ENCODE measurements around the gene IRF9. TPM values are rescaled to one million over a fixed set of nuclear protein-coding genes. Genes with fewer than 3 reads are reported as not detected.

Gene IRF9
- total and polyA plus RNA-seq, 2 of the 13 experiments (the other 11 are each of a cell fraction or from before 2014, with no cell fraction given): 14.9 to 49.7 TPM

GRCh38 chr14:24141097-24141880, 19.8 kb upstream of the IRF9 start, which contains the start of gene EMC9 (continued):
- TF ChIP-seq ZNF674 (CRISPR knock-in tag; IDR thresholded peaks at IDR 0.05; ENCODE audit: low read depth): peak; percentile 11; the same call in 1 of the 2 replicates
- TF ChIP-seq, protein P1, sequence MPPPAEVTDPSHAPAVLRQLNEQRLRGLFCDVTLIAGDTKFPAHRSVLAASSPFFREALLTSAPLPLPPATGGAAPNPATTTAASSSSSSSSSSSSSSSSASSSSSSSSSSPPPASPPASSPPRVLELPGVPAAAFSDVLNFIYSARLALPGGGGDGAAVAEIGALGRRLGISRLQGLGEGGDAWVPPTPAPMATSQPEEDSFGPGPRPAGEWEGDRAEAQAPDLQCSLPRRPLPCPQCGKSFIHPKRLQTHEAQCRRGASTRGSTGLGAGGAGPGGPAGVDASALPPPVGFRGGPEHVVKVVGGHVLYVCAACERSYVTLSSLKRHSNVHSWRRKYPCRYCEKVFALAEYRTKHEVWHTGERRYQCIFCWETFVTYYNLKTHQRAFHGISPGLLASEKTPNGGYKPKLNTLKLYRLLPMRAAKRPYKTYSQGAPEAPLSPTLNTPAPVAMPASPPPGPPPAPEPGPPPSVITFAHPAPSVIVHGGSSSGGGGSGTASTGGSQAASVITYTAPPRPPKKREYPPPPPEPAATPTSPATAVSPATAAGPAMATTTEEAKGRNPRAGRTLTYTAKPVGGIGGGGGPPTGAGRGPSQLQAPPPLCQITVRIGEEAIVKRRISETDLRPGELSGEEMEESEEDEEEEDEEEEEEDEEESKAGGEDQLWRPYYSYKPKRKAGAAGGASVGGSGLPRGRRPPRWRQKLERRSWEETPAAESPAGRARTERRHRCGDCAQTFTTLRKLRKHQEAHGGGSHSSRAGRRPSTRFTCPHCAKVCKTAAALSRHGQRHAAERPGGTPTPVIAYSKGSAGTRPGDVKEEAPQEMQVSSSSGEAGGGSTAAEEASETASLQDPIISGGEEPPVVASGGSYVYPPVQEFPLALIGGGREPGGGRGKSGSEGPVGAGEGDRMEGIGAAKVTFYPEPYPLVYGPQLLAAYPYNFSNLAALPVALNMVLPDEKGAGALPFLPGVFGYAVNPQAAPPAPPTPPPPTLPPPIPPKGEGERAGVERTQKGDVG (CRISPR knock-in tag; IDR thresholded peaks at IDR 0.05; ENCODE audit: borderline replicate concordance): no peak; the same call in none of the 2 replicates
- TF ChIP-seq SRSF9 (IDR thresholded peaks at IDR 0.05; ENCODE audit: borderline replicate concordance, insufficient read depth, low read depth, low read length, poor library complexity, severe bottlenecking): no peak
- TF ChIP-seq ATF7 (IDR thresholded peaks at IDR 0.05): no peak
- TF ChIP-seq ATF7 (CRISPR knock-in tag; IDR thresholded peaks at IDR 0.05): peak; percentile 82
- TF ChIP-seq WIZ (CRISPR knock-in tag; IDR thresholded peaks at IDR 0.05): peak; percentile 96
- TF ChIP-seq, protein P2, sequence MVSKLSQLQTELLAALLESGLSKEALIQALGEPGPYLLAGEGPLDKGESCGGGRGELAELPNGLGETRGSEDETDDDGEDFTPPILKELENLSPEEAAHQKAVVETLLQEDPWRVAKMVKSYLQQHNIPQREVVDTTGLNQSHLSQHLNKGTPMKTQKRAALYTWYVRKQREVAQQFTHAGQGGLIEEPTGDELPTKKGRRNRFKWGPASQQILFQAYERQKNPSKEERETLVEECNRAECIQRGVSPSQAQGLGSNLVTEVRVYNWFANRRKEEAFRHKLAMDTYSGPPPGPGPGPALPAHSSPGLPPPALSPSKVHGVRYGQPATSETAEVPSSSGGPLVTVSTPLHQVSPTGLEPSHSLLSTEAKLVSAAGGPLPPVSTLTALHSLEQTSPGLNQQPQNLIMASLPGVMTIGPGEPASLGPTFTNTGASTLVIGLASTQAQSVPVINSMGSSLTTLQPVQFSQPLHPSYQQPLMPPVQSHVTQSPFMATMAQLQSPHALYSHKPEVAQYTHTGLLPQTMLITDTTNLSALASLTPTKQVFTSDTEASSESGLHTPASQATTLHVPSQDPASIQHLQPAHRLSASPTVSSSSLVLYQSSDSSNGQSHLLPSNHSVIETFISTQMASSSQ (IDR thresholded peaks at IDR 0.05; ENCODE audit: low read depth): peak; percentile 55; the same call in 1 of the 2 replicates
- TF ChIP-seq, protein P2 (CRISPR knock-in tag; IDR thresholded peaks at IDR 0.05; ENCODE audit: borderline replicate concordance): peak; percentile 82
- TF ChIP-seq, protein P3, sequence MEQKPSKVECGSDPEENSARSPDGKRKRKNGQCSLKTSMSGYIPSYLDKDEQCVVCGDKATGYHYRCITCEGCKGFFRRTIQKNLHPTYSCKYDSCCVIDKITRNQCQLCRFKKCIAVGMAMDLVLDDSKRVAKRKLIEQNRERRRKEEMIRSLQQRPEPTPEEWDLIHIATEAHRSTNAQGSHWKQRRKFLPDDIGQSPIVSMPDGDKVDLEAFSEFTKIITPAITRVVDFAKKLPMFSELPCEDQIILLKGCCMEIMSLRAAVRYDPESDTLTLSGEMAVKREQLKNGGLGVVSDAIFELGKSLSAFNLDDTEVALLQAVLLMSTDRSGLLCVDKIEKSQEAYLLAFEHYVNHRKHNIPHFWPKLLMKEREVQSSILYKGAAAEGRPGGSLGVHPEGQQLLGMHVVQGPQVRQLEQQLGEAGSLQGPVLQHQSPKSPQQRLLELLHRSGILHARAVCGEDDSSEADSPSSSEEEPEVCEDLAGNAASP (CRISPR knock-in tag; IDR thresholded peaks at IDR 0.05; ENCODE audit: borderline replicate concordance): peak; percentile 87
- 0 out of 2 replicates have a peak, but pooled peaks have one; percentile 14 for TF ChIP-seq STAT5B (CRISPR knock-in tag; IDR thresholded peaks at IDR 0.05)
- peak; percentile 14; the same call in 1 of the 2 replicates for TF ChIP-seq ZNF720 (CRISPR knock-in tag; IDR thresholded peaks at IDR 0.05)
- peak; percentile 27 for TF ChIP-seq CCAR2 (optimal IDR thresholded peaks at IDR 0.05; ENCODE audit: low read depth, low read length)
- TF ChIP-seq HCFC1 (IDR thresholded peaks at IDR 0.05; ENCODE audit: low read depth, low read length): peak; percentile 5; the same call in 1 of the 2 replicates
- peak; percentile 2 for TF ChIP-seq RBM22 (optimal IDR thresholded peaks at IDR 0.05; ENCODE audit: low read length)
- TF ChIP-seq RCOR2 (CRISPR knock-in tag; IDR thresholded peaks at IDR 0.05): no peak
- TF ChIP-seq ARID3A (IDR thresholded peaks at IDR 0.05; ENCODE audit: low read depth, low read length): no peak
- TF ChIP-seq FOXA1 (IDR thresholded peaks at IDR 0.05): no peak
- peak; percentile 46; the same call in 1 of the 2 replicates for TF ChIP-seq FOXA1 (CRISPR knock-in tag; IDR thresholded peaks at IDR 0.05)

Measured in HepG2 (cell line).